ENCODE results near the gene ARHGEF37. TPM values are rescaled to one million over a fixed set of nuclear protein-coding genes. Genes with fewer than 3 reads are reported as not detected.
"Not testable (repeated sequence)": the region's sequence is repeated elsewhere in the genome, so short reads cannot be mapped to it uniquely, and the experiment has no call there.

Gene ARHGEF37
- 0.36 TPM for polyA plus RNA-seq

- Mint-ChIP-seq H3K27me3 (peaks cover 9% of the 10 kb centered on the region), H3K27ac (peak within 1 kb of the TSS in 1 of 3 donors; percentile 46), H3K9me3 (no peaks in the 10 kb centered on the region), H3K4me1 (peaks cover 2 to 8% (median 7%) of the 10 kb centered on the region in 3 donors), H3K36me3 (no peaks in the 10 kb centered on the region), H3K4me3 (peak within 1 kb of the TSS; percentile 74 to 91 (median 82))
Observed at GRCh38 chr5:149581192-149581861, at the start of gene ARHGEF37. Gene ARHGEF37 (plus strand): TSS chr5:149581498. CDS start chr5:149597770, 16,272 bp downstream.

- H3K36me3 Mint-ChIP-seq = peaks cover under 1% of the 10 kb centered on the region
- peaks cover 54 to 67% (median 64%) of the 10 kb centered on the region in 3 donors for H3K4me1 Mint-ChIP-seq
- no peaks in the 10 kb centered on the region for H3K27me3 Mint-ChIP-seq
- H3K9me3 Mint-ChIP-seq = no peaks in the 10 kb centered on the region
- no peak overlapping the region for H3K27ac Mint-ChIP-seq
- no peak overlapping the region for H3K4me3 Mint-ChIP-seq
Observed at GRCh38 chr5:149532413-149532812, 48.9 kb upstream of the ARHGEF37 start.

GRCh38 chr5:149535787-149536186, 45.5 kb upstream of the ARHGEF37 start:
- Mint-ChIP-seq H3K4me1 (peaks cover 44 to 55% (median 52%) of the 10 kb centered on the region in 3 donors), H3K27ac (peak overlapping the region in 1 of 3 donors; percentile 57)
- not testable (repeated sequence) for H3K9me3 Mint-ChIP-seq, H3K4me3 Mint-ChIP-seq, H3K36me3 Mint-ChIP-seq, H3K27me3 Mint-ChIP-seq

- Mint-ChIP-seq H3K4me3 (peak overlapping the region in 2 of 4 donors; percentile 31 to 70), H3K36me3 (peaks cover 4% of the 10 kb centered on the region), H3K4me1 (peaks cover 42 to 54% (median 53%) of the 10 kb centered on the region in 3 donors), H3K27ac (peak overlapping the region in 1 of 3 donors; percentile 27), H3K27me3 (no peaks in the 10 kb centered on the region), H3K9me3 (no peaks in the 10 kb centered on the region)
Observed at GRCh38 chr5:149537374-149537975, 43.8 kb upstream of the ARHGEF37 start.

GRCh38 chr5:149540089-149540488, 41.2 kb upstream of the ARHGEF37 start:
- H3K27ac Mint-ChIP-seq = peak overlapping the region in 2 of 3 donors; percentile 32 to 35
- H3K4me1 Mint-ChIP-seq = peaks cover 40 to 47% (median 45%) of the 10 kb centered on the region in 3 donors
- no peaks in the 10 kb centered on the region for H3K27me3 Mint-ChIP-seq
- H3K4me3 Mint-ChIP-seq = peak overlapping the region in 1 of 4 donors; percentile 68
- no peaks in the 10 kb centered on the region for H3K9me3 Mint-ChIP-seq
- peaks cover 4% of the 10 kb centered on the region for H3K36me3 Mint-ChIP-seq

- Mint-ChIP-seq H3K27ac (no peak overlapping the region), H3K27me3 (no peaks in the 10 kb centered on the region), H3K4me3 (no peak overlapping the region), H3K9me3 (no peaks in the 10 kb centered on the region), H3K4me1 (peaks cover 35 to 42% (median 38%) of the 10 kb centered on the region in 3 donors), H3K36me3 (peaks cover 4% of the 10 kb centered on the region)
Observed at GRCh38 chr5:149541893-149542292, 39.4 kb upstream of the ARHGEF37 start.

GRCh38 chr5:149543361-149544027, 37.8 kb upstream of the ARHGEF37 start:
- Mint-ChIP-seq H3K27me3 (no peaks in the 10 kb centered on the region), H3K36me3 (no peaks in the 10 kb centered on the region), H3K4me3 (peak overlapping the region in 2 of 4 donors; percentile 14 to 29), H3K27ac (peak overlapping the region; percentile 59 to 69 (median 64)), H3K9me3 (no peaks in the 10 kb centered on the region), H3K4me1 (peaks cover 35 to 40% (median 37%) of the 10 kb centered on the region in 3 donors)

GRCh38 chr5:149544028-149544420, 37.3 kb upstream of the ARHGEF37 start:
- peaks cover 38 to 43% (median 40%) of the 10 kb centered on the region in 3 donors for H3K4me1 Mint-ChIP-seq
- no peaks in the 10 kb centered on the region for H3K36me3 Mint-ChIP-seq
- peak overlapping the region in 2 of 3 donors; percentile 59 to 69 for H3K27ac Mint-ChIP-seq
- H3K9me3 Mint-ChIP-seq = no peaks in the 10 kb centered on the region
- no peaks in the 10 kb centered on the region for H3K27me3 Mint-ChIP-seq
- H3K4me3 Mint-ChIP-seq = peak overlapping the region in 2 of 4 donors; percentile 14 to 43

GRCh38 chr5:149545327-149545726, 36.0 kb upstream of the ARHGEF37 start:
- no peaks in the 10 kb centered on the region for H3K36me3 Mint-ChIP-seq
- no peaks in the 10 kb centered on the region for H3K27me3 Mint-ChIP-seq
- no peak overlapping the region for H3K27ac Mint-ChIP-seq
- H3K4me1 Mint-ChIP-seq = peaks cover 37 to 44% (median 42%) of the 10 kb centered on the region in 3 donors
- no peaks in the 10 kb centered on the region for H3K9me3 Mint-ChIP-seq
- H3K4me3 Mint-ChIP-seq = no peak overlapping the region

GRCh38 chr5:149546974-149547373, 34.3 kb upstream of the ARHGEF37 start:
- peak overlapping the region in 3 of 4 donors; percentile 2 to 67 (median 23) for H3K4me3 Mint-ChIP-seq
- H3K4me1 Mint-ChIP-seq = peaks cover 33 to 44% (median 38%) of the 10 kb centered on the region in 3 donors
- no peaks in the 10 kb centered on the region for H3K9me3 Mint-ChIP-seq
- H3K36me3 Mint-ChIP-seq = no peaks in the 10 kb centered on the region
- H3K27me3 Mint-ChIP-seq = no peaks in the 10 kb centered on the region
- H3K27ac Mint-ChIP-seq = peak overlapping the region in 1 of 3 donors; percentile 67

- Mint-ChIP-seq H3K36me3 (no peaks in the 10 kb centered on the region), H3K27me3 (no peaks in the 10 kb centered on the region), H3K27ac (peak overlapping the region; percentile 94 to 99 (median 97)), H3K9me3 (no peaks in the 10 kb centered on the region), H3K4me1 (peaks cover 25 to 34% (median 29%) of the 10 kb centered on the region in 3 donors), H3K4me3 (peak overlapping the region; percentile 92 to 99 (median 98))
Observed at GRCh38 chr5:149549461-149550267, 31.6 kb upstream of the ARHGEF37 start.

- no peaks in the 10 kb centered on the region for H3K36me3 Mint-ChIP-seq
- H3K4me3 Mint-ChIP-seq = peak overlapping the region; percentile 92 to 99 (median 98)
- H3K27ac Mint-ChIP-seq = peak overlapping the region; percentile 94 to 99 (median 97)
- no peaks in the 10 kb centered on the region for H3K27me3 Mint-ChIP-seq
- H3K9me3 Mint-ChIP-seq = no peaks in the 10 kb centered on the region
- H3K4me1 Mint-ChIP-seq = peaks cover 25 to 34% (median 27%) of the 10 kb centered on the region in 3 donors
Observed at GRCh38 chr5:149550268-149550583, 31.1 kb upstream of the ARHGEF37 start.

GRCh38 chr5:149550594-149551226, 30.6 kb upstream of the ARHGEF37 start:
- peak overlapping the region; percentile 94 to 99 (median 97) for H3K27ac Mint-ChIP-seq
- H3K4me3 Mint-ChIP-seq = peak overlapping the region; percentile 92 to 99 (median 98)
- H3K27me3 Mint-ChIP-seq = no peaks in the 10 kb centered on the region
- no peaks in the 10 kb centered on the region for H3K9me3 Mint-ChIP-seq
- H3K4me1 Mint-ChIP-seq = peaks cover 23 to 34% (median 25%) of the 10 kb centered on the region in 3 donors
- H3K36me3 Mint-ChIP-seq = peaks cover 2% of the 10 kb centered on the region
